DOHH2 (cell line): ENCODE results near the gene FUT4.

Source experiments
- H3F3A ChIP-seq: fragments of 200-600 bp; sonication (generic), shearing (Covaris generic); 2 replicates; pipeline ENCODE4 v1.6.0; 2016; ENCODE audit warnings: antibody characterized with exemption, mild to moderate bottlenecking; ENCODE audit not compliant: control insufficient read depth, insufficient read depth
- H3K27ac ChIP-seq: fragments of 200-600 bp; sonication (generic); 2 replicates; pipeline ENCODE4 v1.5.1; 2014; ENCODE audit warnings: low read depth, mild to moderate bottlenecking, low read length, moderate library complexity
- H3K27me3 ChIP-seq: fragments of 200-600 bp; sonication (generic); 2 replicates; pipeline ENCODE4 v1.6.1; 2014; ENCODE audit warnings: mild to moderate bottlenecking, low read length, mixed read lengths; ENCODE audit not compliant: control insufficient read depth
- H3K36me3 ChIP-seq: fragments of 200-600 bp; sonication (generic); 2 replicates; pipeline ENCODE4 v1.6.1; 2014; ENCODE audit warnings: mild to moderate bottlenecking, low read length, moderate library complexity, mixed read lengths; ENCODE audit not compliant: control insufficient read depth
- H3K4me1 ChIP-seq: fragments of 200-600 bp; sonication (generic); 2 replicates; pipeline ENCODE4 v1.6.1; 2014; ENCODE audit warnings: mild to moderate bottlenecking, low read length, mixed read lengths; ENCODE audit not compliant: control insufficient read depth
- H3K4me2 ChIP-seq: fragments of 200-600 bp; sonication (generic); 2 replicates; pipeline ENCODE4 v1.6.0; 2014; ENCODE audit warnings: mild to moderate bottlenecking, low read length, moderate library complexity
- H3K4me3 ChIP-seq: fragments of 200-600 bp; sonication (generic); 2 replicates; pipeline ENCODE4 v1.5.1; 2014; ENCODE audit warnings: mild to moderate bottlenecking, low read length, mixed read lengths
- H3K79me2 ChIP-seq: fragments of 200-600 bp; sonication (generic); 2 replicates; pipeline ENCODE4 v1.6.1; 2014; ENCODE audit warnings: mild to moderate bottlenecking, low read length, mixed read lengths; ENCODE audit not compliant: control insufficient read depth
- H3K9me2 ChIP-seq: fragments of 200-600 bp; sonication (generic); replicated peaks from 2 replicates; pipeline ENCODE4 v1.6.1; 2014; ENCODE audit warnings: mild to moderate bottlenecking, low read length, mixed read lengths; ENCODE audit not compliant: control insufficient read depth
- H3K9me3 ChIP-seq: fragments of 200-600 bp; sonication (generic); 2 replicates; pipeline ENCODE4 v1.6.1; 2014; ENCODE audit warnings: antibody characterized with exemption, low read length, mixed read lengths; ENCODE audit not compliant: control insufficient read depth, insufficient read depth
- H4K20me1 ChIP-seq: fragments of 200-600 bp; sonication (generic); 2 replicates; pipeline ENCODE4 v1.6.0; 2014; ENCODE audit warnings: low read depth, mild to moderate bottlenecking, antibody characterized with exemption, low read length, moderate library complexity; ENCODE audit not compliant: control insufficient read depth, insufficient read depth
- CTCF ChIP-seq: fragments of 200-600 bp; sonication (generic); IDR thresholded peaks from one replicate; pipeline ENCODE4 v1.5.1; 2014; ENCODE audit warnings: antibody characterized with exemption, mild to moderate bottlenecking, low read depth, low read length; ENCODE audit not compliant: poor library complexity, severe bottlenecking
- EZH2phosphoT487 ChIP-seq: fragments of 200-600 bp; sonication (generic); IDR thresholded peaks from 2 replicates; pipeline ENCODE4 v1.6.1; 2017; ENCODE audit warnings: borderline replicate concordance, mild to moderate bottlenecking, antibody characterized with exemption, low read length, moderate library complexity, mixed read lengths

Gene FUT4

DNA sequence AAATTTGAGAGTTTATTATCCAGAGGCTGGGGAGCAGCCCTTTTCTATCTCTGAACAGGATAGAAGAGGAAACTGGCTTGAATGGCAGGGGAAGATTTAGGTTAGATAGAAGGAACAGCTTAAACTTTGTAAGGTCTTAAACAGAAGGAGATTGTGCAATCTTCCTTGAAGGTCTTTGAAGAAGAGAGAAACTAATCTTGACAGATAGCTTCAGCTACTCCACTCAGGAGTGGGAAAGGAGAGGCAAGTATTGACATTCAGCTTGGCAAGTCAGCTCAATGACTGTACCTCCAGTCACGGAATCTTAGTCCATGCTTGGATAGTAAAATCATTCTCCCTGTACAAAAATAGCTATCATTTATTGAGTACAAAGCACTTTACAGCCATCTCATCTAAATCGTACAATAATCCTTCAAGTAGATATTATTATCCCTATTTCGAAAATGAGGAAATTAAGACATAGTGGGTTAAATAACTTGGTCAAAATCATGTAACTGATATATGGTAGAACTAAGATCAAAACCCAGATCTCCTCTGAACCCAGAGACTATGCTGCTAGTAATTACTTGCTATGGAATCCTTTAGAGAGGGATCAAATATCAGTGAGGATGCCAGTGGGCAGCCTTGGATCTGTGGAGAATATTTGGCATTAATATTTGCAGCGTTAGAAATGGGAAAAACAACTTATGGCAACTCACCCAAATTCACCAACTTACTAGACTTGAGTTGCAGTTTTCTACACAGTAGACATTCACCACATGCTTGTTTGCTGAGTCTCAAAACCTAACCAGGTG lies 16.9 kb upstream of the FUT4 start:
- no peaks in the 10 kb centered on the region for H3K4me1 ChIP-seq
- peaks cover 2% of the 10 kb centered on the region; the same call in 1 of the 2 replicates for H3K27me3 ChIP-seq
- H3K79me2 ChIP-seq: no peaks in the 10 kb centered on the region
- H3K9me3 ChIP-seq: no peaks in the 10 kb centered on the region
- H3F3A ChIP-seq: no peaks in the 10 kb centered on the region
- H3K4me2 ChIP-seq: no peak overlapping the region
- H3K36me3 ChIP-seq: no peaks in the 10 kb centered on the region
- no peaks in the 10 kb centered on the region for H4K20me1 ChIP-seq
- TF ChIP-seq EZH2phosphoT487 (no peak), CTCF (no peak)
- no peak overlapping the region for H3K27ac ChIP-seq
- no peak overlapping the region for H3K4me3 ChIP-seq
- no peaks in the 10 kb centered on the region for H3K9me2 ChIP-seq

- Histone ChIP-seq H3K9me2 (no peaks in the 10 kb centered on the region), H3K4me1 (no peaks in the 10 kb centered on the region), H3K27me3 (peaks cover 3% of the 10 kb centered on the region), H3K4me2 (no peak overlapping the region), H3K79me2 (no peaks in the 10 kb centered on the region), H3K27ac (no peak overlapping the region), H3K9me3 (no peaks in the 10 kb centered on the region), H3K36me3 (no peaks in the 10 kb centered on the region), H3F3A (no peaks in the 10 kb centered on the region), H3K4me3 (no peak overlapping the region), H4K20me1 (no peaks in the 10 kb centered on the region)
- TF ChIP-seq EZH2phosphoT487 (no peak), CTCF (no peak)
Observed at GRCh38 chr11:94528551-94528950, 15.2 kb upstream of the FUT4 start.

- peaks cover 8% of the 10 kb centered on the region; the same call in 1 of the 2 replicates for H3K27me3 ChIP-seq
- no peak overlapping the region for H3K27ac ChIP-seq
Observed at GRCh38 chr11:94532211-94532610, 11.5 kb upstream of the FUT4 start.

More at GRCh38 chr11:94532211-94532610, 11.5 kb upstream of the FUT4 start:
- H3K4me2 ChIP-seq: no peak overlapping the region
- H3K9me2 ChIP-seq: no peaks in the 10 kb centered on the region
- H4K20me1 ChIP-seq: no peaks in the 10 kb centered on the region
- no peaks in the 10 kb centered on the region for H3K4me1 ChIP-seq
- no peaks in the 10 kb centered on the region for H3F3A ChIP-seq
- no peak overlapping the region for H3K4me3 ChIP-seq
- H3K79me2 ChIP-seq: no peaks in the 10 kb centered on the region
- H3K9me3 ChIP-seq: no peaks in the 10 kb centered on the region
- TF ChIP-seq CTCF: no peak
- no peaks in the 10 kb centered on the region for H3K36me3 ChIP-seq
